22Rv1 (cell line): ENCODE data around the gene CNTROB.

Experiments used
- ZFX ChIP-seq: fragments of 450-650 bp; IDR thresholded peaks from 2 replicates; pipeline ENCODE4 v1.6.1; 2017; ENCODE audit warnings: antibody characterized with exemption, borderline replicate concordance
- TF ChIP-seq, protein P1 (sequence below): fragments of 450-650 bp; IDR thresholded peaks from 2 replicates; pipeline ENCODE4 v1.5.1; 2017; ENCODE audit warnings: mild to moderate bottlenecking

- no peak for TF ChIP-seq ZFX
- TF ChIP-seq, protein P1, sequence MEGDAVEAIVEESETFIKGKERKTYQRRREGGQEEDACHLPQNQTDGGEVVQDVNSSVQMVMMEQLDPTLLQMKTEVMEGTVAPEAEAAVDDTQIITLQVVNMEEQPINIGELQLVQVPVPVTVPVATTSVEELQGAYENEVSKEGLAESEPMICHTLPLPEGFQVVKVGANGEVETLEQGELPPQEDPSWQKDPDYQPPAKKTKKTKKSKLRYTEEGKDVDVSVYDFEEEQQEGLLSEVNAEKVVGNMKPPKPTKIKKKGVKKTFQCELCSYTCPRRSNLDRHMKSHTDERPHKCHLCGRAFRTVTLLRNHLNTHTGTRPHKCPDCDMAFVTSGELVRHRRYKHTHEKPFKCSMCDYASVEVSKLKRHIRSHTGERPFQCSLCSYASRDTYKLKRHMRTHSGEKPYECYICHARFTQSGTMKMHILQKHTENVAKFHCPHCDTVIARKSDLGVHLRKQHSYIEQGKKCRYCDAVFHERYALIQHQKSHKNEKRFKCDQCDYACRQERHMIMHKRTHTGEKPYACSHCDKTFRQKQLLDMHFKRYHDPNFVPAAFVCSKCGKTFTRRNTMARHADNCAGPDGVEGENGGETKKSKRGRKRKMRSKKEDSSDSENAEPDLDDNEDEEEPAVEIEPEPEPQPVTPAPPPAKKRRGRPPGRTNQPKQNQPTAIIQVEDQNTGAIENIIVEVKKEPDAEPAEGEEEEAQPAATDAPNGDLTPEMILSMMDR: no peak
Observed at GRCh38 chr17:7929158-7930023, 2.6 kb upstream of the CNTROB start, which contains the start of gene KCNAB3.
